Neural crest cell (in vitro differentiated cells): ENCODE measurements around the gene UBTD1. TPM values are rescaled to one million over a fixed set of nuclear protein-coding genes. Genes with fewer than 3 reads are reported as not detected.
A peak's percentile ranks its signal among the peaks of the same experiment; 100 is the strongest.

ENCODE experiments used
- DNase-seq: peaks from one replicate; pipeline ENCODE4 v3.0.0; 2021; ENCODE audit warnings: low read depth, mixed read lengths, low spot score
- H3K27ac Mint-ChIP-seq: one replicate; pipeline ENCODE4 v1.8.0; 2021; ENCODE audit warnings: mild to moderate bottlenecking, mixed read lengths; ENCODE audit not compliant: unreplicated experiment
- H3K27me3 Mint-ChIP-seq: 2 replicates; pipeline ENCODE4 v1.8.0; 2021; ENCODE audit warnings: low read depth, mild to moderate bottlenecking, mixed read lengths
- H3K36me3 Mint-ChIP-seq: 2 replicates; pipeline ENCODE4 v1.8.0; 2021; ENCODE audit warnings: low read depth, mild to moderate bottlenecking, mixed read lengths
- H3K4me1 Mint-ChIP-seq: 2 replicates; pipeline ENCODE4 v1.8.0; 2021; ENCODE audit warnings: mixed read lengths
- H3K4me3 Mint-ChIP-seq: one replicate; pipeline ENCODE4 v1.8.0; 2021; ENCODE audit warnings: mild to moderate bottlenecking, mixed read lengths
- H3K9me3 Mint-ChIP-seq: 2 replicates; pipeline ENCODE4 v1.8.0; 2021; ENCODE audit warnings: mixed read lengths
- total RNA-seq: library from RNA; stranded (reverse); gene quantifications from 2 replicates; pipeline ENCODE4 v1.2.1, GENCODE V29; 2021
- TF ChIP-seq, protein P1 (sequence below): fragments of 200-600 bp; sonication (generic); conservative IDR thresholded peaks from 2 replicates; pipeline ENCODE4 v1.5.0; 2021; ENCODE audit warnings: antibody characterized with exemption, mild to moderate bottlenecking

The UBTD1 gene
- total RNA-seq, 1 donor from 2014 or later = 8.7 TPM

- H3K27me3 Mint-ChIP-seq = no peaks in the 10 kb centered on the region
- TF ChIP-seq, protein P1, sequence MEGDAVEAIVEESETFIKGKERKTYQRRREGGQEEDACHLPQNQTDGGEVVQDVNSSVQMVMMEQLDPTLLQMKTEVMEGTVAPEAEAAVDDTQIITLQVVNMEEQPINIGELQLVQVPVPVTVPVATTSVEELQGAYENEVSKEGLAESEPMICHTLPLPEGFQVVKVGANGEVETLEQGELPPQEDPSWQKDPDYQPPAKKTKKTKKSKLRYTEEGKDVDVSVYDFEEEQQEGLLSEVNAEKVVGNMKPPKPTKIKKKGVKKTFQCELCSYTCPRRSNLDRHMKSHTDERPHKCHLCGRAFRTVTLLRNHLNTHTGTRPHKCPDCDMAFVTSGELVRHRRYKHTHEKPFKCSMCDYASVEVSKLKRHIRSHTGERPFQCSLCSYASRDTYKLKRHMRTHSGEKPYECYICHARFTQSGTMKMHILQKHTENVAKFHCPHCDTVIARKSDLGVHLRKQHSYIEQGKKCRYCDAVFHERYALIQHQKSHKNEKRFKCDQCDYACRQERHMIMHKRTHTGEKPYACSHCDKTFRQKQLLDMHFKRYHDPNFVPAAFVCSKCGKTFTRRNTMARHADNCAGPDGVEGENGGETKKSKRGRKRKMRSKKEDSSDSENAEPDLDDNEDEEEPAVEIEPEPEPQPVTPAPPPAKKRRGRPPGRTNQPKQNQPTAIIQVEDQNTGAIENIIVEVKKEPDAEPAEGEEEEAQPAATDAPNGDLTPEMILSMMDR = no peak
- no peaks in the 10 kb centered on the region for H3K9me3 Mint-ChIP-seq
- H3K4me1 Mint-ChIP-seq = peaks cover 28% of the 10 kb centered on the region
- H3K36me3 Mint-ChIP-seq = no peaks in the 10 kb centered on the region
- no peak for DNase-seq
- H3K4me3 Mint-ChIP-seq = no peak overlapping the region
- no peak overlapping the region for H3K27ac Mint-ChIP-seq
Measured at GRCh38 chr10:97539523-97540200, 40.9 kb downstream of the UBTD1 start.

GRCh38 chr10:97540669-97541500 lies 42.2 kb downstream of the UBTD1 start:
- H3K9me3 Mint-ChIP-seq = no peaks in the 10 kb centered on the region
- no peaks in the 10 kb centered on the region for H3K36me3 Mint-ChIP-seq
- H3K4me3 Mint-ChIP-seq = no peak overlapping the region
- peaks cover 24% of the 10 kb centered on the region for H3K4me1 Mint-ChIP-seq
- no peaks in the 10 kb centered on the region for H3K27me3 Mint-ChIP-seq
- no peak for DNase-seq
- H3K27ac Mint-ChIP-seq = no peak overlapping the region
- TF ChIP-seq, protein P1 = no peak

DNA sequence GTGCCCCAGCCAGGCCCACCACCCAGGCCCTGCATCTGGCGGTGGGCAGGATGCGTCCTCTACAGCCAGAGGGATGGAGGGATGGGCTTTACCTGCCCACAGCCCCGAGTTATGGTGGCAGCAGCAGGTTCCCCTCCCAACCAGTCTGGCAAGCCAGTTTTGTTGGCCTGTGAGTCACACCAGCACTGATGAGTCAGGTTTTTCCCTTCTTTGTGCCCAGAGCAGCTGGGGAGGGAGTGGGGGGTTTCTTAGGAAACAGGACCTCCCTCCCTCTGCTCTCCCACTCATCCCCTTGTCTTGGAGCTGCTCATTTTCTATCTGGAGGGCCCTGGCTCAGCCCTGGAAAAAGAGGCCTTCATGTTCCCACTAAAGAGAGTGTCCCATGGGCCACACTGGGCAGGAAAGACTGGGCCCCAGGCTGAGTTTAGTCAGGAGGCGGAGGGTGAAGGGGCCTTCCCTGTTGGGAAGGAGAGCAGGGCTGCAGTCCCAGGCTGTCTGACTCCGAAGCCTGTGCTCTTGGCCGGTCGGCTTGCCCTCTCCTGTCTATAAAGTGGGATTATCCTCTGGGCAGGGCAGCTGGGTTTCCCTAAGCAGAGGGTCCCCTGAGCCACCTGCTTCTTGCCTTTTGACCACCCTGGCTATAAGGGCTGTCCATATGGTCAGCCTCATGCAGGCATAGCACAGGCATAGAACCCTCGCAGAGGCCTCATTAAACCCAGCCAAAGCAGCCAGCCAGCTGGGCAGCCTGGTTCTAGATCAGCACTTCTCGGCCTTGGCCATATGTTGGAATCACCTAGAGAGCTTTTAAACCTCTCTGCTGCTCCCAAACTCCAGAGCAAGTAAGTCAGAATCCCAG lies 43.7 kb downstream of the UBTD1 start:
- H3K4me3 Mint-ChIP-seq = no peak overlapping the region

GRCh38 chr10:97543025-97543546 lies 44.4 kb downstream of the UBTD1 start:
- Mint-ChIP-seq H3K9me3 (no peaks in the 10 kb centered on the region), H3K4me3 (no peak overlapping the region), H3K27me3 (no peaks in the 10 kb centered on the region), H3K36me3 (no peaks in the 10 kb centered on the region), H3K27ac (peak overlapping the region; percentile 90), H3K4me1 (peaks cover 36% of the 10 kb centered on the region)
- DNase-seq = no peak
- TF ChIP-seq, protein P1 = no peak

More for the DNA sequence above, 43.7 kb downstream of the UBTD1 start:
- no peak for DNase-seq
- TF ChIP-seq, protein P1 = no peak
- H3K4me1 Mint-ChIP-seq = peaks cover 31% of the 10 kb centered on the region
- H3K27ac Mint-ChIP-seq = peak overlapping the region; percentile 90
- no peaks in the 10 kb centered on the region for H3K9me3 Mint-ChIP-seq
- no peaks in the 10 kb centered on the region for H3K36me3 Mint-ChIP-seq
- no peaks in the 10 kb centered on the region for H3K27me3 Mint-ChIP-seq
